SK-N-SH treated with all-trans-retinoic acid at 6 μM for 48 hours (cell line): Measurements from ENCODE around the gene ZNF236.

Experiments
- BACH2 ChIP-seq: fragments of 250-450 bp; sonication (Bioruptor Pico); IDR thresholded peaks from 2 replicates; pipeline ENCODE4 v1.9.0; 2021; ENCODE audit warnings: mild to moderate bottlenecking, borderline replicate concordance
- CREB5 ChIP-seq: fragments of 250-450 bp; sonication (Bioruptor Pico); IDR thresholded peaks from 2 replicates; pipeline ENCODE4 v1.5.1; 2020; ENCODE audit warnings: low read depth, mild to moderate bottlenecking, moderate library complexity
- ESRRG ChIP-seq: fragments of 250-450 bp; sonication (Bioruptor Pico); IDR thresholded peaks from 2 replicates; pipeline ENCODE4 v1.6.1; 2021; ENCODE audit warnings: mild to moderate bottlenecking
- GLIS3 ChIP-seq: fragments of 250-450 bp; sonication (Bioruptor Pico); IDR thresholded peaks from 2 replicates; pipeline ENCODE4 v1.5.0; 2020; ENCODE audit warnings: mild to moderate bottlenecking, moderate library complexity
- ISL1 ChIP-seq: fragments of 250-450 bp; sonication (Bioruptor Pico); IDR thresholded peaks from 2 replicates; pipeline ENCODE4 v2.1.2; 2022; ENCODE audit warnings: mild to moderate bottlenecking, moderate library complexity
- RARB ChIP-seq: fragments of 250-450 bp; sonication (Bioruptor Pico); IDR thresholded peaks from 2 replicates; pipeline ENCODE4 v1.8.0; 2021; ENCODE audit warnings: mild to moderate bottlenecking, moderate library complexity
- SNAI2 ChIP-seq: fragments of 250-450 bp; sonication (Bioruptor Pico); IDR thresholded peaks from 2 replicates; pipeline ENCODE4 v1.5.0; 2020; ENCODE audit warnings: mild to moderate bottlenecking, moderate library complexity
- ZC3H10 ChIP-seq: fragments of 250-450 bp; sonication (Bioruptor Pico); IDR thresholded peaks from 2 replicates; pipeline ENCODE4 v1.5.1; 2021; ENCODE audit warnings: mild to moderate bottlenecking, moderate library complexity
- ZNF565 ChIP-seq: fragments of 450-650 bp; formaldehyde crosslinking; conservative IDR thresholded peaks from 2 replicates; pipeline ENCODE4 v1.5.0; 2020; ENCODE audit warnings: low read depth, mild to moderate bottlenecking, moderate library complexity
- ZNF8 ChIP-seq: fragments of 450-650 bp; formaldehyde crosslinking; IDR thresholded peaks from 2 replicates; pipeline ENCODE4 v1.5.0; 2020; ENCODE audit warnings: mild to moderate bottlenecking, moderate library complexity
- TF ChIP-seq, protein P1 (sequence below): fragments of 250-450 bp; sonication (Bioruptor Pico); IDR thresholded peaks from 2 replicates; pipeline ENCODE4 v1.8.0; 2020; ENCODE audit warnings: mild to moderate bottlenecking, moderate library complexity, borderline replicate concordance
- TF ChIP-seq, protein P2 (sequence below): fragments of 250-450 bp; sonication (Bioruptor Pico); IDR thresholded peaks from 2 replicates; pipeline ENCODE4 v1.8.0; 2021; ENCODE audit warnings: low read depth, mild to moderate bottlenecking, moderate library complexity, borderline replicate concordance

DNA sequence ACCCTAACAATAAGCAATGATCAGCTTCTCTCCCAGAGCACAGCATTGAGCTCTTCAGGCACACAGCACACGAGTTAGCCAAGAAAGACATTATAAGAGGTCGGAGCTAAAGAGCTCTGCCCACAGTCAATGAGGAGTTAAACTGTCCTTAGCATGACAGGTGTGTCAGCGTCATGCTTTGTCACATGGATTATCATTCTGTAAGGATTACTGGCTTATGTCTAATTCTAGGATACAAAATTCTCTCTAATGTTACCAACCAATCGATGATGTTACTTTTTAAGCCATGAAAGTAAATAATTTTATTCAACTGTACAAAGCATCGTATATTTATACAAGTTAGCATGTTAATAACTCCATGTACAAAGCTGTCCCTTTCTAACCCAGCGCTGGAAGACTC lies 108.8 kb downstream of the ZNF236 start:
- no peak for TF ChIP-seq RARB (CRISPR knock-in tag)
- no peak for TF ChIP-seq CREB5 (CRISPR knock-in tag)
- TF ChIP-seq ZNF8 (CRISPR knock-in tag) = no peak
- TF ChIP-seq, protein P1, sequence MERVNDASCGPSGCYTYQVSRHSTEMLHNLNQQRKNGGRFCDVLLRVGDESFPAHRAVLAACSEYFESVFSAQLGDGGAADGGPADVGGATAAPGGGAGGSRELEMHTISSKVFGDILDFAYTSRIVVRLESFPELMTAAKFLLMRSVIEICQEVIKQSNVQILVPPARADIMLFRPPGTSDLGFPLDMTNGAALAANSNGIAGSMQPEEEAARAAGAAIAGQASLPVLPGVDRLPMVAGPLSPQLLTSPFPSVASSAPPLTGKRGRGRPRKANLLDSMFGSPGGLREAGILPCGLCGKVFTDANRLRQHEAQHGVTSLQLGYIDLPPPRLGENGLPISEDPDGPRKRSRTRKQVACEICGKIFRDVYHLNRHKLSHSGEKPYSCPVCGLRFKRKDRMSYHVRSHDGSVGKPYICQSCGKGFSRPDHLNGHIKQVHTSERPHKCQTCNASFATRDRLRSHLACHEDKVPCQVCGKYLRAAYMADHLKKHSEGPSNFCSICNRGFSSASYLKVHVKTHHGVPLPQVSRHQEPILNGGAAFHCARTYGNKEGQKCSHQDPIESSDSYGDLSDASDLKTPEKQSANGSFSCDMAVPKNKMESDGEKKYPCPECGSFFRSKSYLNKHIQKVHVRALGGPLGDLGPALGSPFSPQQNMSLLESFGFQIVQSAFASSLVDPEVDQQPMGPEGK (CRISPR knock-in tag) = no peak
- no peak for TF ChIP-seq BACH2 (CRISPR knock-in tag)
- TF ChIP-seq ZNF565 = no peak
- no peak for TF ChIP-seq GLIS3
- TF ChIP-seq ISL1 (CRISPR knock-in tag) = no peak
- no peak for TF ChIP-seq ZC3H10
- TF ChIP-seq, protein P2, sequence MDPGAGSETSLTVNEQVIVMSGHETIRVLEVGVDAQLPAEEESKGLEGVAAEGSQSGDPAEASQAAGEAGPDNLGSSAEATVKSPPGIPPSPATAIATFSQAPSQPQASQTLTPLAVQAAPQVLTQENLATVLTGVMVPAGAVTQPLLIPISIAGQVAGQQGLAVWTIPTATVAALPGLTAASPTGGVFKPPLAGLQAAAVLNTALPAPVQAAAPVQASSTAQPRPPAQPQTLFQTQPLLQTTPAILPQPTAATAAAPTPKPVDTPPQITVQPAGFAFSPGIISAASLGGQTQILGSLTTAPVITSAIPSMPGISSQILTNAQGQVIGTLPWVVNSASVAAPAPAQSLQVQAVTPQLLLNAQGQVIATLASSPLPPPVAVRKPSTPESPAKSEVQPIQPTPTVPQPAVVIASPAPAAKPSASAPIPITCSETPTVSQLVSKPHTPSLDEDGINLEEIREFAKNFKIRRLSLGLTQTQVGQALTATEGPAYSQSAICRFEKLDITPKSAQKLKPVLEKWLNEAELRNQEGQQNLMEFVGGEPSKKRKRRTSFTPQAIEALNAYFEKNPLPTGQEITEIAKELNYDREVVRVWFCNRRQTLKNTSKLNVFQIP (CRISPR knock-in tag) = no peak
- TF ChIP-seq ESRRG (CRISPR knock-in tag) = no peak
- TF ChIP-seq SNAI2 (CRISPR knock-in tag) = no peak
